GM19372 (cell line): ENCODE results near the gene NLE1.
"Not testable (repeated sequence)": the region's sequence is repeated elsewhere in the genome, so short reads cannot be mapped to it uniquely, and the experiment has no call there.

ENCODE experiments used
- ATAC-seq: cut with Tn5 transposase; IDR thresholded peaks from one replicate; pipeline ENCODE4 v1.9.1; 2021; ENCODE audit warnings: mild to moderate bottlenecking, low read depth, moderate library complexity; ENCODE audit not compliant: unreplicated experiment

The NLE1 gene

DNA sequence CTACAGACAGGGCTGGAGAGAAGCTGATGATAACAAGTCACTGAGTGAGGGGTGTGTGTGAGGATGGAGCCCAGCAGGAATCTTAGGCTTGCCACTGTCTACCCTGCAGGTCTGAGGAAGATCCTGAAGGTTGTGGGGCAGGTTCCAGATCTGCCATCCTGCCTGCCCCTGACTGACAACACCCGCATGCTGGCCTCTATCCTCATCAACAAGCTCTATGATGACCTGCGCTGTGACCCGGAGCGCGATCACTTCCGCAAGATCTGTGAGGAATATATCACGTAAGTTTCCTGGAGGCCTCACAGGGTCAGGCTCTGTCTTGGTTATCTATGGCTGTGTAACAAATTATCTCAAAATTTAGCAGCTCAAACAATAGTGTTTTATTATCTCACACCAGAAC, 21.8 kb upstream of the NLE1 start:
- ATAC-seq, result no peak

DNA sequence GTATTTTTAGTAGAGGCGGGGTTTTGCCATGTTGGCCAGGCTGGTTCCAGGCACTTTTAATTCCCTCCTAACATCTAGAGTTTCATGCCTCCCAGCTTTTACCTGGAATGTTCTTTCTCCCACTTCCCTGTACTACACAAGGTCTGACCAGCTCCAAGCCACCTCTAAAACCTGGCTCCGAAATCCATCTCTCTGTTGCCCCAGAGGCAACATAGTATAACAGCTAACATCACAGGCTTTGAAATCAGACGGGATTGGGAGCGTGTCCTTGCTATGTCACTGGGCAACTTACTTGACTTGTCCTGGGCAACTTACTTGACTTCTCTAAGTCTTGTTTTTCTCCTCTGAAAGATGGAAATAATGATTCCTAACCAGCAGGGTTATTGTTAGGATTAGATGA, 20.7 kb upstream of the NLE1 start:
- ATAC-seq, result no peak

DNA sequence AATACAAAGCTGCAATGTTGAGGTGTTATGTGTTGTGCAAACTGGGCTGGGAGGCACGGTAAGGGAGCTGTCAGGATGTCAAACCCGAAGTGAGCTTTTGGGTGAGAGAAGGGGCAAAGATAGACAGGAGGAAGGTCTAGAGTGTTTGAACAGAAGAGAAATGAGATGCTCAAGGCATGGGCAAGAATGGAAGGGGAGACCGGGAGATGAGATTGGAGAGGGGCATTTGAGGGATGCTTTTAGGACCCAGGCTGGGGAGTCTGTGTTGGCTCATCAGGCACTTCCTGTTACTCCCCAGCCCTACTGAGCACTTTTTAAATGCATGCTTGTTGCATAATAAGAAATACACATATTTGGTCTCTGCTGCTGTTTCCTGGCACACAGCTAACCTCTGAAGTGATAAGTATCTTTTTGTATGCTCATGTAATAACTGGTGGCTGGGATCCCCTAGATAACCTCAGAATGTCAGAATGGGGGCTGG, 19.2 kb upstream of the NLE1 start:
- no peak for ATAC-seq

DNA sequence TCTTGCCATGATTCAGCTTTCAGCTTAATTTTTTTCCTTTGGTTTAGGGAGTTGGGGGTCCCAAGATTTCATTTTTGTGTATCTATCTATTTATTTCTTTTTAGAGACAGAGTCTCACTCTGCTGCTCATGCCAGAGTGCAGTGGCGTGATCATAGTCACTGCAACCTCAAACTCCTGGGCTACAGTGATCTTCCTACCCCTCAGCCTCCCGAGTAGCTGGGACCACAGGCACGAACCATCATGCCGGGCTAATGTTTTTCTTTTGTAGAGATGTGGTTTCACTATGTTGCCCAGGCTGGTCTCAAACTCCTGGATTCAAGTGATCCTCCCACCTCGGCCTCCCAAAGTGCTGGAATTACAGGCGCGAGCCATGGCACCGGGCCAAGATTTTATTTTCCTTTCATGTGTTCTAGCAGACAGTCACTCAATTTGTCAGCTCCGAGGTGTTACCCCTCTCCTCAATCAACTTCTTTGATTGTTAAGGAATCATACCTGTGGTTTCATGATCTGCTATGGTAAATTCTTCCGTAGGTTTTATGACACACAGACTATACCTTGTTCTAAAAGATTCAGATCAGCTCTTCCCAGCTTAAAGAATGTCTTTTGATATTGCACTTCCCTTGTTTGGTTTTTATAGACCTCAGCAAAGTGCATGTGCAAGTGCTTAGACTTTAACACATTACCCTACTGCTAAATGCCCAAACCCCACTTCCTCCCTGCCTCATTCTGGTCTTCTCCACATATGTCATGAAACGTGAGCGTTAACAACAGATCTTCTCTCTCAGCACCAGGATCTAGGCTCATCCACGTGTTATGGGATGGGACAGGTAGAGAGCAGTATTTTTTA, 18.5 kb upstream of the NLE1 start:
- no peak for ATAC-seq

DNA sequence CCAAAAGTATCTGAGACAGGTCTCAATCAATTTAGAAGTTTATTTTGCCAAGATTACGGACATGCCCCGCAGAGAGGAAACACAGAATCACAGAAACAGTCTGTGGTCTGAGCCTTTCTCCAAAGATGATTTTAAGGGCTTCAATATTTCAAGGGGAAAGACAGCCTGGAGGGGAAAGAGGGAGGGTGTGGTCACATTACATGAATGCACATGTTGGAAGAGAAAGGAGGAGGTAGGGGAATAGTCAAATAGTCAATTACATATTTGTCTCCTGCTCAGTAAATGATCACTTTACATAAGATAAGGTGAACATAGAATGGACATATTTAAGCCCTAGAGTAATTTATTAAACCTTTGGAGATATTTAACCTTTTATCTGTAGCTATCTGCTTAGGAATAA, 17.8 kb upstream of the NLE1 start:
- ATAC-seq, result no peak

- no peak for ATAC-seq
These were observed 13.1 kb upstream of the NLE1 start for GRCh38 chr17:35155246-35155645.

DNA sequence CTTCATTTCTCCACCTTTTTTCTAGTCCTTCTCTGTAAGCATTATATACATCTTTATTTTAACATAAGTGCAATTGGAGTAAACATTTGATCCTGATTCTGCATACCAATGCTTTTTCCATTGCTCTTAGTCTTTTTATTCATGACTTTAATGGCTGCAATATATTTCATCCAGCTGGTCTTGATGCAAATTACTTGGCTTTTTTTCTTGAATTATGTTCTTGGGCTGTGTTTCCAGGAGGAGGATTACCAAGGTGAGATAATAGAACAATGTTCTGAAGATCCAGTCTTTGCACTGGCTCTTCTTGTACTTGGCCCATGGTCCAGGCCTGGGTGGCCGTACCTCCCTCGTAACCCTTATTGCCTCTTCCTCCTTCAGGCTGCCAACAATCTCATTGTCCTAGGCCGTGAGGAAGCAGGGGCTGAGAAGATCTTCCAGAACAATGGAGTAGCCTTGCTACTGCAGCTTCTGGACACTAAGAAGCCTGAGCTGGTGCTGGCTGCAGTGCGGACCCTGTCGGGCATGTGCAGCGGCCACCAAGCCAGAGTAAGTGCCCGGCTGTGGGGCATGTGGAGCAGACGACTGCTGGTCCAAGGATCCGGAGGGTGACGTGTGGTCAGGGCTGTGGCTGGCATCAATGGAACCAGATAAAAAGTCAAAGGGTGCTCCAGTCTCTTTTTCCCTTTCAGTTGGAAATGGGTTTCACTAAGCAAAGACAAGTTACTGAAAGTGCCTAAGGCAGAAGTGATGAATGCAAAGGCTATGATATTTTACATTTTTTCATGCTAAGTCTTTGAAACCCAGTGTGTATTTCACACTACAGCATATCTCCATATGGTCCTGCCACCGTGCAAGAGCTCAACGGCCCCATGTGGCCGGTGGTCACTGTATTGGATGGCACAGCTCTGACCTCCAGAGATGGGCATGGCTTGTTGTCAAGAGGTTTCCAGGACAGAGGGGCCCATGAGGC, 12.4 kb upstream of the NLE1 start:
- no peak for ATAC-seq

DNA sequence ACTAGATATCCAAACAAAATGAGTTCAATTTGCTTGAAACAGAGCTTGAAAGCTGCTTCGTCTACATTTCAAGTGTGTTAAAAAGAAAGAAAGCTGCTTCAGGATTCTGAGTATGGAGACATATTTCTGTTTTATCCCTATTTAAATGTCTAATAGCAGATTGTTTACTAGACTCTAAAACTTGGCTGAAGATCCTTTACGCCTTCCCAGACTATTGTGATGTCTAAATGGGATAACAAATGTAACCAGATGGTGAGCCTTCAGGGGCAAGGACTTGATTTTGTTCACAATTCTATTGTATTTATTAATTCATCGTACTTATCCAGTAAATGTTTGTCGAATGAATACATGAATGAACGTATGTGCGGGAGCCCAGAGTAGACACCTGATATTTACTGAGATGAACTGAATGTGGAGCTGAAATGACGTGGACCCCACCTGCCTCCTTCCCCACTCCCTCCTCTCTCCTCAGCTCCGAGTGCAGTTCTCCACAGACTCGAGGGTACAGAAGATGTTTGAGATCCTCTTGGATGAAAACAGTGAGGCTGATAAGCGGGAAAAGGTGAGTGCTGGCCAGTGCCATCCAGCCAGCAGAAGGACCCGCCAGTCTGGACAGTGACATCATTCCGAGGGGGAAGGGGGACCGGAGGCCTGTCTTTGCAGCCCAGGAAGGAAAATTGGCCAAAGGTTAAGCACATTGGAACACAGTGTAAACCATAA, 10.5 kb upstream of the NLE1 start:
- ATAC-seq, result no peak

DNA sequence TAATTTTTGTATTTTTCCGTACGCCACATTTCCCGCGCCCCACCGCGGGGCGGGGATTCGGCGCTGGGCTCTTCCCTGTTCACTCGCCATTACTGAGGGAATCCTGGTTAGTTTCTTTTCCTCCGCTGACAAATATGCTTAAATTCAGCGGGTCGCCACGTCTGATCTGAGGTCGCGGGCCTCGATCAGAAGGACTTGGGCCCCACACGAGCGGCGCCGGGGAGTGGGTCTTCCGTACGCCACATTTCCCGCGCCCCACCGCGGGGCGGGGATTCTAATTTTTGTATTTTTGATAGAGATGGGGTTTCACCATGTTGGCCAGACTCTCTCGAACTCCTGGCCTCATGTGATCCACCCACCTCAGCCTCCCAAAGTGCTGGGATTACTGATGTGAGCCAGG, 9.0 kb upstream of the NLE1 start:
- not testable (repeated sequence) for ATAC-seq

- no peak for ATAC-seq
These were observed 7.8 kb upstream of the NLE1 start for GRCh38 chr17:35149941-35150340.

DNA sequence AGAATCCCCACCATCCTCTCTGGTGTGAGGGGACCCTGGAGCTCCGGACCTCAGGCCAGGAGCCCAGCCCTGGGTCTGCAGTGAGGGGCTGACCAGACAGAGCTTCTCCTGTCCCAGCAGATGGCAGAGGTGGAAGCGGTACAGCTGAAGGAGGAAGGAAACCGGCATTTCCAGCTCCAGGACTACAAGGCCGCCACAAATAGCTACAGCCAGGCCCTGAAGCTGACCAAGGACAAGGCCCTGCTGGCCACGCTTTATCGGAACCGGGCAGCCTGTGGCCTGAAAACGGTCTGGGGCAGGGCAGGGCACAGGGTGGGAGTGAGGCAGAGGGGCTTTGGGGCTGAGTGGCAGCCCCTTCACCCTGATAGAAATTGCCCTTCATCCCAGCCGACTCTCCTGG, 6.0 kb upstream of the NLE1 start:
- no peak for ATAC-seq

DNA sequence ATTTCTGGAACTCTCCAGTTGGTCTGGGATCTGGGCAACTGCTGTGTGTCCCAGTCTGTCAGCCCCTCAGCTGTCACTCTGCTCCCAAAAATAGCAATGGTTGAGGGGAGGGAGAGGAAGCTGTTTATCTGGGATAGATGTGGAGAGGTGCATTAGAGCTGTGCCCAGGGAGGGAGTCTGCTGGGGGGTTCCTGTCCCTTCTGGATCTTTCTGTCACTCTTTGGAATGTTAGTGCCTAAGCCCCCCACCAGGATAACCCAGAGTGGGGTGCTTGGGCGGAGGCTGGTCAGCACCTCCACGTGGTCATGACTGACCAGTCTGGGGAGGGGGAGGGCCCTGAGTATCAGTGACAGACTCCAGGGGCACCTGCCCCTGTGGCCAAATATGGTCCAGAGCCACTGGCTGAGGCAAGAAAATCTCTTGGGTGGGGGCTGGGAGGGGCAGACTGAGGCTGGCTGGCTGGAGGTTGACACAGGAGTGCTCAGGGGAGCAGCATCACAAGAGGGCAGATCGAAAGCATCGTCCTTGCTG, 5.3 kb upstream of the NLE1 start, which contains the start of gene UNC45B:
UNC45B (plus strand) TSS at position 443 of the 531 bp plus-strand sequence. CDS start 447 bp downstream, outside the sequence.
- ATAC-seq, result no peak

DNA sequence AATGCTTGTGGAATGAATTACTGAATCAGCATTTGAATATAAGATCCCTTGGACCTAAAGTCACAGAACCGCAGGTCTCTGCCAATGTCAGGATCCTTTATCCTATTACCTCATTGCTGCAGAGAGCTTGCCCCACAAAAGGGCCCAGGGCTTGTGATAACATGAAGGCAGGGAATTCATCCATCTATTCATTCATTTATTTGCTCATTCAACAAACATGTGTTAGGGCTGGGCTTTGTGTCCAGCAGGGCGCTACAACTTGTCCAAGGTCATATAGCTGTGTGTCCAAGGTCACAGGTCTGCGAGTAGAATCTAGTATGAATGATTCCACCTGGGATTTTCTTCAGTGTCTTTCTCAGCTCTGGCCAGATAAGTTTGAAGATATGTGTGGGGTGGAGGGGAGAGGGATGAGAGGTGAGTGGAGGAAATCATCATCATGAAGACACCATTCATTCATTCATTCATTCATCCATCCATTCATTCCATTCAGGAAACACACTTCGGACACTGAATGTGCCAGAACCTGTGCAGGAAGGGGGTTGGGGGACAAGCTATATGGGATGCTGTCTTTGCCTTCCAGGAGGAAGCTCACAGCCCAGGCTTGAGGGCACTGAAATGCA, 4.2 kb upstream of the NLE1 start:
- ATAC-seq, result no peak

DNA sequence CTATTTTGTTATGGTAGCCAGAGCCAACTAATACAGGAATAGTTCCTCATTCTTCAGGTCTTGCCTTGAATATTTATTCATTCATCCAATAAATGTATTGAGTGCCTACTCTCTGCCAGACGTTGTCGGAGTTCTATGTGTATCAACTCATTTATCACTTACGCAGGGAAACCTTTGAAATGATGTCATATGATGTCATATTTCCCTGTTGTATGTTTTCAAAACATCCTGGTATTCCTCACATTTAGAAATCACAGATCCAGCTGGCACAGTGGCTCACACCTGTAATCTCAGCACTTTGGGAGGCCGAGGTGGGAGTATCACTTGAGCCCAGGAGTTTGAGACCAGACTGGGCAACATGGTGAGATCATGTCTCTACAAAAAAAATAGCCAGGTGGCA, 2.7 kb upstream of the NLE1 start:
- no peak for ATAC-seq

- ATAC-seq, result no peak
These were observed 329 bp upstream of the NLE1 start for GRCh38 chr17:35142467-35142796.

GRCh38 chr17:35138218-35138617, 3.9 kb downstream of the NLE1 start:
- ATAC-seq, result no peak

DNA sequence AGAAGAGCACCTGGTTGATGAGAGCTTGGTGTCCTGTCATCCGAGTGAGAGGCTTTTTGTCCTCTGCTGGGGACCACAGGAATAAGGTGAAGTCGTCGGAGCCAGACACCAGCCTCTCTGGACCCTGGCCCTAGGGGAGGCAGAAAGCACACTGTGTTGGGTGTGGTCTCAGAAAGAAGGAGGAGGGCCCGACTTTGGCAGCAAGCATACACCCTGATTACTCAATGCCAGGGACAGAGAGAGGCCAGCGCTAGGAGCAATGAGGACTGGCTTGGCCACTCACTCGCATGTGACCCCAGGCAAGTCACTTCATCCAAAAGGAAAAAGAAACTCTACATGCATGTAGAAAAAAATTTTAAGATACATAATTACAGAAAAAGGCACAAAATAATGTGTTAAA, 6.8 kb downstream of the NLE1 start:
- no peak for ATAC-seq

GRCh38 chr17:35132816-35133550, 9.1 kb downstream of the NLE1 start:
- ATAC-seq, result no peak

DNA sequence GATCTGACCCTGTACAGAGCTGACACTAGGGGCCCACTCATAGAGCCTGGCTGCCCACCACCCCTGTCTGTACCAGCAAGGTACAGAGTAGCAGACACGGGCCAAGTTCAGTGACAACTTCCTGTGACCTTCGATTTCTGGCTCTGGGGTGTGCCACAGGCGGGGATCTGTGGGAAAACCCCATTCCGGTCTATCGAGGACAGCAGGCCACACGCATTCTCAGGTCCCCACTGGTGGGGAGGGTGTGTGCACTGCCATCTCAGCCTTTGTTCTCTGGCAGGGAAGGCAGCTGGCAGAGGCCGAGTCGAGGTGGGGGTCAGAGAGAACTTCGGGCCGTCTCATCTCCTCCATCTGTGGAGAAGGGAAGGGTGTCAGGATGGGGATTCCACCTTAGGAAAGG, 10.0 kb downstream of the NLE1 start:
- ATAC-seq, result no peak
